ENCODE data around the gene MEDAG.

- TF ChIP-seq CTCF (IDR thresholded peaks at IDR 0.05): no peak
- TF ChIP-seq POLR2AphosphoS5 (IDR thresholded peaks at IDR 0.05; ENCODE audit: low read depth, low read length): no peak
- TF ChIP-seq REST (IDR thresholded peaks at IDR 0.05; ENCODE audit: insufficient read depth in 1 of 2, low read depth in 2 of 2, low read length in 1 of 2): no peak
Observed at GRCh38 chr13:30900436-30900835, 5.6 kb upstream of the MEDAG start.

All from Panc1 (cell line).